Measurements from ENCODE around the gene SLCO1B3.

The SLCO1B3 gene

GRCh38 chr12:20807192-20808080 lies 3.1 kb upstream of the SLCO1B3 start:
- H3K9ac ChIP-seq: no peak overlapping the region
- no peak overlapping the region for H3K4me2 ChIP-seq
- H3K36me3 ChIP-seq: no peaks in the 10 kb centered on the region
- H3K9me3 ChIP-seq: peaks cover 14% of the 10 kb centered on the region
- H3K27me3 ChIP-seq: no peaks in the 10 kb centered on the region
- no peak overlapping the region for H3K4me3 ChIP-seq
- no peak overlapping the region for H3K27ac ChIP-seq
- no peak for TF ChIP-seq Cebpa-rat (IDR thresholded peaks at IDR 0.05)
- no peaks in the 10 kb centered on the region for H3K4me1 ChIP-seq
- H4K20me1 ChIP-seq: no peaks in the 10 kb centered on the region

GRCh38 chr12:20808521-20808920 lies 2.0 kb upstream of the SLCO1B3 start:
- H3K4me1 ChIP-seq: no peaks in the 10 kb centered on the region
- no peak overlapping the region for H3K4me3 ChIP-seq
- H4K20me1 ChIP-seq: no peaks in the 10 kb centered on the region
- peaks cover 14% of the 10 kb centered on the region for H3K9me3 ChIP-seq
- no peak overlapping the region for H3K9ac ChIP-seq
- H3K4me2 ChIP-seq: no peak overlapping the region
- no peak for TF ChIP-seq Cebpa-rat (IDR thresholded peaks at IDR 0.05)
- H3K27me3 ChIP-seq: no peaks in the 10 kb centered on the region
- no peaks in the 10 kb centered on the region for H3K36me3 ChIP-seq
- H3K27ac ChIP-seq: no peak overlapping the region

- Histone ChIP-seq H4K20me1 (no peaks in the 10 kb centered on the region), H3K9me3 (no peaks in the 10 kb centered on the region), H3K9ac (no peak overlapping the region), H3K36me3 (no peaks in the 10 kb centered on the region), H3K27ac (no peak overlapping the region), H3K4me3 (no peak overlapping the region), H3K4me2 (no peak overlapping the region), H3K27me3 (no peaks in the 10 kb centered on the region), H3K4me1 (no peaks in the 10 kb centered on the region)
- no peak for TF ChIP-seq Cebpa-rat (IDR thresholded peaks at IDR 0.05)
Measured at GRCh38 chr12:20815574-20815973, 5.1 kb downstream of the SLCO1B3 start.

- Histone ChIP-seq H3K27ac (no peak overlapping the region), H3K4me3 (no peak overlapping the region), H4K20me1 (no peaks in the 10 kb centered on the region), H3K4me2 (no peak overlapping the region), H3K36me3 (no peaks in the 10 kb centered on the region), H3K4me1 (no peaks in the 10 kb centered on the region), H3K9ac (no peak overlapping the region), H3K9me3 (no peaks in the 10 kb centered on the region), H3K27me3 (no peaks in the 10 kb centered on the region)
- no peak for TF ChIP-seq Cebpa-rat (IDR thresholded peaks at IDR 0.05)
Measured at GRCh38 chr12:20822415-20822814, 11.9 kb downstream of the SLCO1B3 start.

- no peak for TF ChIP-seq Cebpa-rat (IDR thresholded peaks at IDR 0.05)
- Histone ChIP-seq H3K9me3 (no peaks in the 10 kb centered on the region), H3K4me3 (no peak overlapping the region), H3K9ac (no peak overlapping the region), H3K4me2 (no peak overlapping the region), H4K20me1 (no peaks in the 10 kb centered on the region), H3K27me3 (no peaks in the 10 kb centered on the region), H3K4me1 (no peaks in the 10 kb centered on the region), H3K36me3 (no peaks in the 10 kb centered on the region), H3K27ac (no peak overlapping the region)
Measured at GRCh38 chr12:20822925-20823324, 12.4 kb downstream of the SLCO1B3 start.

GRCh38 chr12:20829919-20830318 lies 19.4 kb downstream of the SLCO1B3 start:
- no peak overlapping the region for H3K4me3 ChIP-seq
- no peak for TF ChIP-seq Cebpa-rat (IDR thresholded peaks at IDR 0.05)

GRCh38 chr12:20830456-20830855 lies 20.0 kb downstream of the SLCO1B3 start:
- Histone ChIP-seq H3K4me2 (no peak overlapping the region), H3K27me3 (no peaks in the 10 kb centered on the region), H3K27ac (no peak overlapping the region), H3K4me3 (no peak overlapping the region), H3K9me3 (no peaks in the 10 kb centered on the region), H3K9ac (no peak overlapping the region), H3K4me1 (no peaks in the 10 kb centered on the region), H4K20me1 (no peaks in the 10 kb centered on the region), H3K36me3 (no peaks in the 10 kb centered on the region)
- TF ChIP-seq Cebpa-rat (IDR thresholded peaks at IDR 0.05): no peak

More at GRCh38 chr12:20829919-20830318, 19.4 kb downstream of the SLCO1B3 start:
- no peaks in the 10 kb centered on the region for H3K36me3 ChIP-seq
- H3K27me3 ChIP-seq: no peaks in the 10 kb centered on the region
- no peaks in the 10 kb centered on the region for H3K9me3 ChIP-seq
- no peak overlapping the region for H3K9ac ChIP-seq
- no peak overlapping the region for H3K27ac ChIP-seq
- no peaks in the 10 kb centered on the region for H3K4me1 ChIP-seq
- H4K20me1 ChIP-seq: no peaks in the 10 kb centered on the region
- H3K4me2 ChIP-seq: no peak overlapping the region

- no peak overlapping the region for H3K4me3 ChIP-seq
- no peaks in the 10 kb centered on the region for H3K36me3 ChIP-seq
- no peaks in the 10 kb centered on the region for H4K20me1 ChIP-seq
- no peaks in the 10 kb centered on the region for H3K9me3 ChIP-seq
- H3K9ac ChIP-seq: no peak overlapping the region
- no peak for TF ChIP-seq Cebpa-rat (IDR thresholded peaks at IDR 0.05)
- H3K4me1 ChIP-seq: no peaks in the 10 kb centered on the region
- H3K4me2 ChIP-seq: no peak overlapping the region
- no peaks in the 10 kb centered on the region for H3K27me3 ChIP-seq
- no peak overlapping the region for H3K27ac ChIP-seq
Measured at GRCh38 chr12:20832911-20833310, 22.4 kb downstream of the SLCO1B3 start.

- no peak overlapping the region for H3K4me3 ChIP-seq
- no peak for TF ChIP-seq Cebpa-rat (IDR thresholded peaks at IDR 0.05)
- no peaks in the 10 kb centered on the region for H3K4me1 ChIP-seq
- H4K20me1 ChIP-seq: no peaks in the 10 kb centered on the region
- H3K9ac ChIP-seq: no peak overlapping the region
- no peaks in the 10 kb centered on the region for H3K9me3 ChIP-seq
- H3K27ac ChIP-seq: no peak overlapping the region
- no peak overlapping the region for H3K4me2 ChIP-seq
- no peaks in the 10 kb centered on the region for H3K36me3 ChIP-seq
- no peaks in the 10 kb centered on the region for H3K27me3 ChIP-seq
Measured at GRCh38 chr12:20852649-20853048, 42.1 kb downstream of the SLCO1B3 start.

GRCh38 chr12:20863056-20863455 lies 52.6 kb downstream of the SLCO1B3 start:
- no peak overlapping the region for H3K27ac ChIP-seq
- H3K4me2 ChIP-seq: no peak overlapping the region
- no peak overlapping the region for H3K9ac ChIP-seq
- no peaks in the 10 kb centered on the region for H3K4me1 ChIP-seq
- H4K20me1 ChIP-seq: no peaks in the 10 kb centered on the region
- no peak overlapping the region for H3K4me3 ChIP-seq
- H3K9me3 ChIP-seq: no peaks in the 10 kb centered on the region
- TF ChIP-seq Cebpa-rat (IDR thresholded peaks at IDR 0.05): no peak
- H3K36me3 ChIP-seq: no peaks in the 10 kb centered on the region
- H3K27me3 ChIP-seq: no peaks in the 10 kb centered on the region
